Measurements from ENCODE around the gene FBXO46. TPM values are rescaled to one million over a fixed set of nuclear protein-coding genes. Genes with fewer than 3 reads are reported as not detected.
A peak's percentile ranks its signal among the peaks of the same experiment; 100 is the strongest.

FBXO46 gene
- total and polyA plus RNA-seq, 2 of the 13 experiments (the other 11 are each of a cell fraction or from before 2014, with no cell fraction given) = 6.2 to 6.4 TPM

DNA sequence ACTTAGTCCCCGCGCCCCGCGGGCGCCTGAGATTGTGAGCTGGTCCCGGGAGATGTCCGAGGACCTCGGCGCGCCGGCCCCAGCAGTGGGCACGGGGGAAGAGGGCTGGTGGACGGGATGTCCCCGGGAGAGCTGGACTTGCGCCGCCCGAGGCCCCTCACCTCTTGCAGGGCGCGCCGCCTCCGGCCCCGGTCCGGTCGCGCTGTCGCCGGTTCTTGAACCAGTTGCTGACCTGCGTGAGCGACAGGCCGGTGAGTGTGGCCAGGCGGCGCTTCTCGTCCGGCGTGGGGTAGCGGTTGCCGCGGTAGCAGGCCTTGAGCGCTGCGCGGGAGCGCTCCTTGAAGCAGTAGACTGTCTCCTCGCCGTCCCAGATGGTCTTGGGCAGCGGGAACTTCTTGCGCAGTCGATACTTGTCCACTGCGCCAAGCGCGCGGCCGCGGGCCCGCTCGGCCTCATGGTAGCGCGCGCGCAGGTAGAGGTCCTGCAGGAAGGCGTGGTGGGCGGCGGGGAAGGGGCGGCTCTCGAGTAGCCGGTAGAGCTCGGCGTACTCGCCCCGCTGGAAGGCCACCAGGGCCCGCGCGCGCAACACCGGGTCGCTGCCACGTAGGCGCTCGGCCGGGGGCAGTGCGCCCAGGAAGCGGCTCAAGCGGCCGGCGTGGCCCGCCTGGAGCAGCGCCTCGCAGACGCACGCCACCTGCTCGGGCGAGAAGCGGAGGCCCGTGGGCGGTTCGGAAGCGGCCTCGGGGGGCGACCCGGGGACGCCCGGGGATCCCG is 37.4 kb upstream of the FBXO46 start (continued):
- no peak for TF ChIP-seq CAMTA2 (CRISPR knock-in tag; IDR thresholded peaks at IDR 0.05; ENCODE audit: borderline replicate concordance)
- TF ChIP-seq FOXK2 (IDR thresholded peaks at IDR 0.05) = no peak
- no peak for TF ChIP-seq ZNF7 (CRISPR knock-in tag; IDR thresholded peaks at IDR 0.05)
- TF ChIP-seq, protein P1, sequence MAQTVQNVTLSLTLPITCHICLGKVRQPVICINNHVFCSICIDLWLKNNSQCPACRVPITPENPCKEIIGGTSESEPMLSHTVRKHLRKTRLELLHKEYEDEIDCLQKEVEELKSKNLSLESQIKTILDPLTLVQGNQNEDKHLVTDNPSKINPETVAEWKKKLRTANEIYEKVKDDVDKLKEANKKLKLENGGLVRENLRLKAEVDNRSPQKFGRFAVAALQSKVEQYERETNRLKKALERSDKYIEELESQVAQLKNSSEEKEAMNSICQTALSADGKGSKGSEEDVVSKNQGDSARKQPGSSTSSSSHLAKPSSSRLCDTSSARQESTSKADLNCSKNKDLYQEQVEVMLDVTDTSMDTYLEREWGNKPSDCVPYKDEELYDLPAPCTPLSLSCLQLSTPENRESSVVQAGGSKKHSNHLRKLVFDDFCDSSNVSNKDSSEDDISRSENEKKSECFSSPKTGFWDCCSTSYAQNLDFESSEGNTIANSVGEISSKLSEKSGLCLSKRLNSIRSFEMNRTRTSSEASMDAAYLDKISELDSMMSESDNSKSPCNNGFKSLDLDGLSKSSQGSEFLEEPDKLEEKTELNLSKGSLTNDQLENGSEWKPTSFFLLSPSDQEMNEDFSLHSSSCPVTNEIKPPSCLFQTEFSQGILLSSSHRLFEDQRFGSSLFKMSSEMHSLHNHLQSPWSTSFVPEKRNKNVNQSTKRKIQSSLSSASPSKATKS (CRISPR knock-in tag; IDR thresholded peaks at IDR 0.05) = 0 out of 2 replicates have a peak, but pooled peaks have one; percentile 42
- no peak for TF ChIP-seq STAT5B (CRISPR knock-in tag; IDR thresholded peaks at IDR 0.05)
- TF ChIP-seq, protein P2, sequence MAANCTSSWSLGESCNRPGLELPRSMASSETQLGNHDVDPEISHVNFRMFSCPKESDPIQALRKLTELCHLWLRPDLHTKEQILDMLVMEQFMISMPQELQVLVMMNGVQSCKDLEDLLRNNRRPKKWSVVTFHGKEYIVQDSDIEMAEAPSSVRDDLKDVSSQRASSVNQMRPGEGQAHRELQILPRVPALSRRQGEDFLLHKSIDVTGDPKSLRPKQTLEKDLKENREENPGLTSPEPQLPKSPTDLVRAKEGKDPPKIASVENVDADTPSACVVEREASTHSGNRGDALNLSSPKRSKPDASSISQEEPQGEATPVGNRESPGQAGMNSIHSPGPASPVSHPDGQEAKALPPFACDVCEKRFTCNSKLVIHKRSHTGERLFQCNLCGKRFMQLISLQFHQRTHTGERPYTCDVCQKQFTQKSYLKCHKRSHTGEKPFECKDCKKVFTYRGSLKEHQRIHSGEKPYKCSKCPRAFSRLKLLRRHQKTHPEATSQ (CRISPR knock-in tag; IDR thresholded peaks at IDR 0.05; ENCODE audit: borderline replicate concordance) = no peak
- no peak for TF ChIP-seq MLLT10 (CRISPR knock-in tag; IDR thresholded peaks at IDR 0.05)
- no peak for TF ChIP-seq KDM5A (IDR thresholded peaks at IDR 0.05; ENCODE audit: borderline replicate concordance, low read length)
- peak; percentile 38; the same call in 1 of the 2 replicates for TF ChIP-seq HOXD1 (CRISPR knock-in tag; IDR thresholded peaks at IDR 0.05)
- no peak for TF ChIP-seq ETV6 (CRISPR knock-in tag; conservative IDR thresholded peaks at IDR 0.05)
- TF ChIP-seq, protein P3, sequence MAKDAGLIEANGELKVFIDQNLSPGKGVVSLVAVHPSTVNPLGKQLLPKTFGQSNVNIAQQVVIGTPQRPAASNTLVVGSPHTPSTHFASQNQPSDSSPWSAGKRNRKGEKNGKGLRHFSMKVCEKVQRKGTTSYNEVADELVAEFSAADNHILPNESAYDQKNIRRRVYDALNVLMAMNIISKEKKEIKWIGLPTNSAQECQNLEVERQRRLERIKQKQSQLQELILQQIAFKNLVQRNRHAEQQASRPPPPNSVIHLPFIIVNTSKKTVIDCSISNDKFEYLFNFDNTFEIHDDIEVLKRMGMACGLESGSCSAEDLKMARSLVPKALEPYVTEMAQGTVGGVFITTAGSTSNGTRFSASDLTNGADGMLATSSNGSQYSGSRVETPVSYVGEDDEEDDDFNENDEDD (CRISPR knock-in tag; IDR thresholded peaks at IDR 0.05; ENCODE audit: borderline replicate concordance) = 0 out of 2 replicates have a peak, but pooled peaks have one; percentile 27
- TF ChIP-seq, protein P4, sequence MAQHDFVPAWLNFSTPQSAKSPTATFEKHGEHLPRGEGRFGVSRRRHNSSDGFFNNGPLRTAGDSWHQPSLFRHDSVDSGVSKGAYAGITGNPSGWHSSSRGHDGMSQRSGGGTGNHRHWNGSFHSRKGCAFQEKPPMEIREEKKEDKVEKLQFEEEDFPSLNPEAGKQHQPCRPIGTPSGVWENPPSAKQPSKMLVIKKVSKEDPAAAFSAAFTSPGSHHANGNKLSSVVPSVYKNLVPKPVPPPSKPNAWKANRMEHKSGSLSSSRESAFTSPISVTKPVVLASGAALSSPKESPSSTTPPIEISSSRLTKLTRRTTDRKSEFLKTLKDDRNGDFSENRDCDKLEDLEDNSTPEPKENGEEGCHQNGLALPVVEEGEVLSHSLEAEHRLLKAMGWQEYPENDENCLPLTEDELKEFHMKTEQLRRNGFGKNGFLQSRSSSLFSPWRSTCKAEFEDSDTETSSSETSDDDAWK (CRISPR knock-in tag; IDR thresholded peaks at IDR 0.05) = no peak
- TF ChIP-seq, protein P5, sequence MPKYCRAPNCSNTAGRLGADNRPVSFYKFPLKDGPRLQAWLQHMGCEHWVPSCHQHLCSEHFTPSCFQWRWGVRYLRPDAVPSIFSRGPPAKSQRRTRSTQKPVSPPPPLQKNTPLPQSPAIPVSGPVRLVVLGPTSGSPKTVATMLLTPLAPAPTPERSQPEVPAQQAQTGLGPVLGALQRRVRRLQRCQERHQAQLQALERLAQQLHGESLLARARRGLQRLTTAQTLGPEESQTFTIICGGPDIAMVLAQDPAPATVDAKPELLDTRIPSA (CRISPR knock-in tag; IDR thresholded peaks at IDR 0.05; ENCODE audit: borderline replicate concordance) = no peak
- TF ChIP-seq RAD21 (CRISPR knock-in tag; IDR thresholded peaks at IDR 0.05) = peak; percentile 56
- TF ChIP-seq, protein P6, sequence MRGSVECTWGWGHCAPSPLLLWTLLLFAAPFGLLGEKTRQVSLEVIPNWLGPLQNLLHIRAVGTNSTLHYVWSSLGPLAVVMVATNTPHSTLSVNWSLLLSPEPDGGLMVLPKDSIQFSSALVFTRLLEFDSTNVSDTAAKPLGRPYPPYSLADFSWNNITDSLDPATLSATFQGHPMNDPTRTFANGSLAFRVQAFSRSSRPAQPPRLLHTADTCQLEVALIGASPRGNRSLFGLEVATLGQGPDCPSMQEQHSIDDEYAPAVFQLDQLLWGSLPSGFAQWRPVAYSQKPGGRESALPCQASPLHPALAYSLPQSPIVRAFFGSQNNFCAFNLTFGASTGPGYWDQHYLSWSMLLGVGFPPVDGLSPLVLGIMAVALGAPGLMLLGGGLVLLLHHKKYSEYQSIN (CRISPR knock-in tag; IDR thresholded peaks at IDR 0.05; ENCODE audit: borderline replicate concordance) = no peak
